ENCODE data around the gene CYP24A1.

Gene CYP24A1

GRCh38 chr20:54155736-54156317 lies 18.0 kb downstream of the CYP24A1 start:
- DNase-seq = no peak

GRCh38 chr20:54154439-54154838 lies 19.3 kb downstream of the CYP24A1 start:
- no peak for DNase-seq

- no peak for DNase-seq
Observed at GRCh38 chr20:54153847-54154246, 19.9 kb downstream of the CYP24A1 start.

- DNase-seq = no peak
Observed at GRCh38 chr20:54153041-54153327, 20.8 kb downstream of the CYP24A1 start.

- DNase-seq = no peak
Observed at GRCh38 chr20:54152227-54153040, 21.4 kb downstream of the CYP24A1 start.

GRCh38 chr20:54151511-54152226 lies 22.1 kb downstream of the CYP24A1 start:
- DNase-seq = no peak

GRCh38 chr20:54151075-54151439 lies 22.7 kb downstream of the CYP24A1 start:
- no peak for DNase-seq

- no peak for DNase-seq
Observed at GRCh38 chr20:54149765-54150264, 24.0 kb downstream of the CYP24A1 start.

- no peak for DNase-seq
Observed at GRCh38 chr20:54148947-54149764, 24.6 kb downstream of the CYP24A1 start.

- DNase-seq = no peak
Observed at GRCh38 chr20:54146672-54147071, 27.1 kb downstream of the CYP24A1 start.

GRCh38 chr20:54144847-54145414 lies 28.9 kb downstream of the CYP24A1 start:
- DNase-seq = no peak

GRCh38 chr20:54140927-54141566 lies 32.7 kb downstream of the CYP24A1 start:
- no peak for DNase-seq

GRCh38 chr20:54140486-54140885 lies 33.3 kb downstream of the CYP24A1 start:
- DNase-seq = no peak

GRCh38 chr20:54140067-54140466 lies 33.7 kb downstream of the CYP24A1 start:
- no peak for DNase-seq

GRCh38 chr20:54139188-54139587 lies 34.6 kb downstream of the CYP24A1 start:
- no peak for DNase-seq

- no peak for DNase-seq
Observed at GRCh38 chr20:54138427-54138826, 35.4 kb downstream of the CYP24A1 start.

GRCh38 chr20:54137115-54137514 lies 36.7 kb downstream of the CYP24A1 start:
- DNase-seq = no peak

GRCh38 chr20:54134445-54135220 lies 39.2 kb downstream of the CYP24A1 start:
- no peak for DNase-seq

GRCh38 chr20:54133434-54134427 lies 40.1 kb downstream of the CYP24A1 start:
- no peak for DNase-seq

Measured in KG1 (cell line).